Ectodermal cell (in vitro differentiated cells): ENCODE results near the gene P2RY6.

Source experiments
- H3K27ac ChIP-seq: 2 replicates; pipeline ENCODE4 v1.7.0; 2013; ENCODE audit warnings: mild to moderate bottlenecking, low read depth, low read length; ENCODE audit not compliant: insufficient read depth, poor library complexity, severe bottlenecking
- H3K27me3 ChIP-seq: 2 replicates; pipeline ENCODE4 v1.7.0; 2013; ENCODE audit warnings: mild to moderate bottlenecking, low read length; ENCODE audit not compliant: insufficient read depth, control insufficient read depth, poor library complexity, severe bottlenecking
- H3K36me3 ChIP-seq: one replicate; pipeline ENCODE4 v1.7.0; 2013; ENCODE audit warnings: low read length; ENCODE audit not compliant: control insufficient read depth, insufficient read depth
- H3K4me1 ChIP-seq: one replicate; pipeline ENCODE4 v1.7.0; 2013; ENCODE audit warnings: low read length; ENCODE audit not compliant: control insufficient read depth, insufficient read depth
- H3K4me3 ChIP-seq: 2 replicates; pipeline ENCODE4 v1.7.0; 2013; ENCODE audit warnings: low read depth, low read length, control low read depth; ENCODE audit not compliant: insufficient read depth
- H3K9me3 ChIP-seq: 2 replicates; pipeline ENCODE4 v1.7.0; 2013; ENCODE audit warnings: mild to moderate bottlenecking, low read length, moderate library complexity; ENCODE audit not compliant: control insufficient read depth
- WGBS, 2 experiments: methylation state at CpG; one replicate each; pipeline ENCODE4 v1.1.7; 2013; ENCODE audit warnings: missing lambda C conversion rate in 2 of 2; 5-methylcytosine and 5-hydroxymethylcytosine counted together

P2RY6 gene

GRCh38 chr11:73246303-73246702 lies 25.8 kb upstream of the P2RY6 start:
- 89 to 96% methylated on average over 1 to 2 of the region's 2 CpGs for WGBS, 2 experiments
- Histone ChIP-seq H3K36me3 (no peaks in the 10 kb centered on the region), H3K4me3 (no peak overlapping the region), H3K27ac (no peak overlapping the region), H3K4me1 (no peaks in the 10 kb centered on the region), H3K27me3 (no peaks in the 10 kb centered on the region), H3K9me3 (no peaks in the 10 kb centered on the region)

- Histone ChIP-seq H3K27me3 (no peaks in the 10 kb centered on the region), H3K4me3 (no peak overlapping the region), H3K9me3 (no peaks in the 10 kb centered on the region), H3K4me1 (no peaks in the 10 kb centered on the region), H3K27ac (no peak overlapping the region), H3K36me3 (no peaks in the 10 kb centered on the region)
- WGBS, 2 experiments, result 89 to 95% methylated on average over 3 of the region's 3 CpGs
Observed at GRCh38 chr11:73248526-73249185, 23.5 kb upstream of the P2RY6 start.

- Histone ChIP-seq H3K36me3 (no peaks in the 10 kb centered on the region), H3K9me3 (no peaks in the 10 kb centered on the region), H3K27ac (no peak overlapping the region), H3K4me1 (no peaks in the 10 kb centered on the region), H3K4me3 (no peak overlapping the region), H3K27me3 (no peaks in the 10 kb centered on the region)
- 88 to 97% methylated on average over 5 of the region's 5 CpGs for WGBS, 2 experiments
Observed at GRCh38 chr11:73249304-73249703, 22.8 kb upstream of the P2RY6 start.

- no peak overlapping the region for H3K27ac ChIP-seq
- no peaks in the 10 kb centered on the region for H3K9me3 ChIP-seq
- no peak overlapping the region for H3K4me3 ChIP-seq
- H3K27me3 ChIP-seq, result no peaks in the 10 kb centered on the region
- no peaks in the 10 kb centered on the region for H3K36me3 ChIP-seq
- no peaks in the 10 kb centered on the region for H3K4me1 ChIP-seq
- WGBS, 2 experiments, result 90% methylated on average over 11 of the region's 11 CpGs
Observed at GRCh38 chr11:73249853-73250783, 22.0 kb upstream of the P2RY6 start.

- peaks cover 6% of the 10 kb centered on the region for H3K4me1 ChIP-seq
- no peaks in the 10 kb centered on the region for H3K27me3 ChIP-seq
- H3K4me3 ChIP-seq, result no peak overlapping the region
- 71 to 74% methylated on average over 4 of the region's 4 CpGs for WGBS, 2 experiments
- H3K36me3 ChIP-seq, result no peaks in the 10 kb centered on the region
- no peak overlapping the region for H3K27ac ChIP-seq
- H3K9me3 ChIP-seq, result no peaks in the 10 kb centered on the region
Observed at GRCh38 chr11:73252577-73253191, 19.5 kb upstream of the P2RY6 start.

GRCh38 chr11:73257342-73258103 lies 14.6 kb upstream of the P2RY6 start:
- WGBS, 2 experiments, result 81 to 84% methylated on average over 6 of the region's 6 CpGs
- Histone ChIP-seq H3K4me3 (no peak overlapping the region), H3K36me3 (no peaks in the 10 kb centered on the region), H3K27ac (peak overlapping the region; percentile 41), H3K4me1 (peaks cover 16% of the 10 kb centered on the region), H3K9me3 (no peaks in the 10 kb centered on the region), H3K27me3 (no peaks in the 10 kb centered on the region)

- H3K9me3 ChIP-seq, result no peaks in the 10 kb centered on the region
- H3K4me3 ChIP-seq, result no peak overlapping the region
- no peaks in the 10 kb centered on the region for H3K36me3 ChIP-seq
- H3K27ac ChIP-seq, result no peak overlapping the region
- H3K27me3 ChIP-seq, result no peaks in the 10 kb centered on the region
- H3K4me1 ChIP-seq, result peaks cover 16% of the 10 kb centered on the region
- WGBS, 2 experiments, result 89% methylated on average over 7 of the region's 7 CpGs
Observed at GRCh38 chr11:73258104-73259035, 13.8 kb upstream of the P2RY6 start.

GRCh38 chr11:73259406-73260126 lies 12.6 kb upstream of the P2RY6 start:
- no peaks in the 10 kb centered on the region for H3K9me3 ChIP-seq
- H3K27me3 ChIP-seq, result peaks cover 6% of the 10 kb centered on the region
- no peaks in the 10 kb centered on the region for H3K36me3 ChIP-seq
- H3K27ac ChIP-seq, result no peak overlapping the region
- H3K4me3 ChIP-seq, result no peak overlapping the region
- 87 to 96% methylated on average over 3 of the region's 3 CpGs for WGBS, 2 experiments
- peaks cover 16% of the 10 kb centered on the region for H3K4me1 ChIP-seq

- Histone ChIP-seq H3K4me3 (no peak overlapping the region), H3K4me1 (peaks cover 16% of the 10 kb centered on the region), H3K27ac (no peak overlapping the region), H3K27me3 (peaks cover 11% of the 10 kb centered on the region), H3K9me3 (no peaks in the 10 kb centered on the region), H3K36me3 (no peaks in the 10 kb centered on the region)
Observed at GRCh38 chr11:73260127-73260457, 12.0 kb upstream of the P2RY6 start.
